SH-SY5Y (cell line): ENCODE data around the gene C2orf80.

Experiments
- GATA2 ChIP-seq: IDR thresholded peaks from 2 replicates; pipeline ENCODE4 v1.6.1; 2011; ENCODE audit warnings: mild to moderate bottlenecking, low read depth, low read length
- GATA3 ChIP-seq: IDR thresholded peaks from 2 replicates; pipeline ENCODE4 v1.6.1; 2011; ENCODE audit warnings: low read depth, mild to moderate bottlenecking, low read length, moderate library complexity

DNA sequence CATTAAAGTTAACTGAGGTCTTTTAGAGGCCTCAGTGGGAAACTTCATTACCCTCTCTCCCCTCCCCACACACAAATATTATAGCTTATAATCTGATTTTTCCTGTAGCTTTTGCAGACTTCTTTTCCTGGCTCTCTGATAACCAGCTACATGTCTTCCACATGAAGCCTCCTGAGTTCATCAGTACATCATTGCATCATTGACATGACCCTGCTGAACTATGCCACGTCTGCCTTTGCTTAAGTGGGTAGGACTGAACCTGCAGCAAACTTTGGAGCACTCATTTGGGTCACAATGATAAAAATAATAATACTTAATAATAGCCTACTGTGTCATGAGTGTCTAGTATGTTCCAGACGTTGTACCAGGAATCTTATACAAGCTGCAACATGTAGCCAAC, 33.4 kb downstream of the C2orf80 start:
- TF ChIP-seq GATA3 (no peak), GATA2 (no peak)
